ENCODE measurements around the gene NUP133.
"Not testable (repeated sequence)": the region's sequence is repeated elsewhere in the genome, so short reads cannot be mapped to it uniquely, and the experiment has no call there.

Gene NUP133

GRCh38 chr1:229448354-229448753 is 59.8 kb downstream of the NUP133 start:
- no peak for DNase-seq

GRCh38 chr1:229447809-229448252 is 60.3 kb downstream of the NUP133 start:
- DNase-seq: no peak

GRCh38 chr1:229445828-229446227 is 62.3 kb downstream of the NUP133 start:
- DNase-seq: no peak

- no peak for DNase-seq
Measured at GRCh38 chr1:229440851-229441537, 67.1 kb downstream of the NUP133 start.

GRCh38 chr1:229438021-229438420 is 70.1 kb downstream of the NUP133 start:
- no peak for DNase-seq

GRCh38 chr1:229437443-229437842 is 70.7 kb downstream of the NUP133 start:
- no peak for DNase-seq

GRCh38 chr1:229436201-229436600 is 71.9 kb downstream of the NUP133 start:
- no peak for DNase-seq

- DNase-seq: no peak
Measured at GRCh38 chr1:229434641-229435051, 73.5 kb downstream of the NUP133 start.

GRCh38 chr1:229434005-229434640 is 74.0 kb downstream of the NUP133 start, which contains the start of gene ACTA1:
TSS of gene ACTA1 (minus strand) at chr1:229434094. CDS start at chr1:229433115, 979 bp downstream.
- no peak for DNase-seq

GRCh38 chr1:229433364-229434004 is 74.7 kb downstream of the NUP133 start:
- no peak for DNase-seq

GRCh38 chr1:229432905-229433304 is 75.2 kb downstream of the NUP133 start:
- DNase-seq: no peak

GRCh38 chr1:229432116-229432461 is 76.1 kb downstream of the NUP133 start:
- DNase-seq: no peak

GRCh38 chr1:229431284-229432115 is 76.6 kb downstream of the NUP133 start:
- no peak for DNase-seq

GRCh38 chr1:229430761-229431283 is 77.3 kb downstream of the NUP133 start:
- DNase-seq: no peak

- DNase-seq: no peak
Measured at GRCh38 chr1:229428256-229428655, 79.9 kb downstream of the NUP133 start.

GRCh38 chr1:229427572-229427971 is 80.6 kb downstream of the NUP133 start:
- DNase-seq: no peak

GRCh38 chr1:229425564-229426159 is 82.5 kb downstream of the NUP133 start:
- DNase-seq: no peak

GRCh38 chr1:229420765-229421164 is 87.4 kb downstream of the NUP133 start:
- no peak for DNase-seq

- DNase-seq: no peak
Measured at GRCh38 chr1:229420224-229420623, 87.9 kb downstream of the NUP133 start.

- not testable (repeated sequence) for DNase-seq
Measured at GRCh38 chr1:229418586-229418985, 89.6 kb downstream of the NUP133 start.

GRCh38 chr1:229412810-229413209 is 95.3 kb downstream of the NUP133 start:
- not testable (repeated sequence) for DNase-seq

GRCh38 chr1:229412056-229412455 is 96.1 kb downstream of the NUP133 start:
- DNase-seq: no peak

Measured in NCI-H446 treated with DMSO at 0.1 percent for 48 hours (cell line).